ENCODE results near the gene BFSP1.

The BFSP1 gene

DNA sequence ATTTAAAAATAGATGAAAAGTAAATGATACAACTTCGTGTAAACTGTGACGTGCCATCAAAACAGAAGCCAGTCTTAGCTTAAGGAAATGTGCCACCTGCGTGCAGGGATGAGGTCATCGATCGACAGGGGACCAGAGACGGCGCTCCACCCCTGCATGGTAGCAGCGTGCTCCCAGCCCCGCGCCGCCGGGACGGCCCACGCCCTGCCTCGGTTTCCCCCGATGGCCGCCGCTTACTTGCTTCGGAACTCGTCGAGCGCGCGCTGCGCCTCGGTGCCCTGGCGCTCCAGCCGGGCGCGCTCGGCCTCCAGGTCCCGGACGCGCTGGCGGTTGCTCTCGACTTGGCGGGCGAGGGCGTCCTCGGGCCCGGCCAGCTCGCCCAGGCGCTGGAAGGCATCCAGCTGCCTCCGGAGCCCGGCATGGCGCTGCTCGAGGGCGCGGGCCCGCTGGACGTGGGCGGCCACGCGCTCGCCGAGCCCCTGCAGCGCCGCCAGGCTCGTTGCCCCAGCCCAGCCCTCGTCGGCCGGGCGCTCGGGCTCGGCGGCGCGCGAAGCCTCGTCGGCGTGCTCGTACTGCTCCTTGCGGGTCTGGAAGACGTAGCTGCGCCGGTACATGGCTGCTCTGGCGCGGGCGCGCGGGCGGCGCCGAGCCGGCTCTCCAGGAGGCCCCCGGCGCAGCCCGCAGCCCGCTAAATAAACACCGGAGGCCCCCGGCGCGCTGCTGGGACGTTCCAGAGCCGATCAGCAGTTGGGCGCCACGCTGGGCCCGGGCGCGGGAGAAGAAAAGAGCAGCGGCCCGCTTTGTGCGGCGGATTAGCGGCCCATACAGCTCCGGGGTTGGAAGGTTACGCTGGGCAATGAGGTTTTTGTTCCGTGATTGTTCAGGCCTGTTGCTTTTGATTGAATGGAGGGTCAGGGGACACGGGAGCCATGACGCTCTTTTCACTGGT lies at the start of gene BFSP1:
BFSP1 (minus strand) TSS at position 664 of the 949 bp plus-strand sequence; CDS start at position 614, 50 bp downstream.
- DNase-seq: no peak

DNA sequence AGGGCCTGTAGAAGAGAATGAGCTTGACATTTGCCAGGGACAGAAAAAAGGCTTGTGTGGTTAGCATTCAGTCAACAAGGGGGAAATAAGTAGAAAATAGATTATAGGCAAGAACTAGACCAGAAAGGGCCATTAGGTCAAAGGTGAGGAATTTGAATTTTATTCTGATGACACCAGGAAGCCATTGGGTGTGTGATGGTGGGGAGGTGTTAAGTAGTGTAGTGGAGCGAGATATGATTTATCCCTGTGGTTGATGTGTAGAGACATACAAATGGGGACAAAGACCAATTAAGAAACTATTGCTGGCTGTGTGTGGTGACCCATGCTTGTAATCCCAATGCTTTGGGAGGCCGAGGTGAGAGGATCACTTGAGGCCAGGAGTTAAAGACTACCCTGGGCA lies 49.7 kb upstream of the BFSP1 start:
- no peak for DNase-seq

- DNase-seq: no peak
Observed at GRCh38 chr20:17579369-17580039, 48.3 kb upstream of the BFSP1 start.

- no peak for DNase-seq
Observed at GRCh38 chr20:17576215-17576614, 45.0 kb upstream of the BFSP1 start.

DNA sequence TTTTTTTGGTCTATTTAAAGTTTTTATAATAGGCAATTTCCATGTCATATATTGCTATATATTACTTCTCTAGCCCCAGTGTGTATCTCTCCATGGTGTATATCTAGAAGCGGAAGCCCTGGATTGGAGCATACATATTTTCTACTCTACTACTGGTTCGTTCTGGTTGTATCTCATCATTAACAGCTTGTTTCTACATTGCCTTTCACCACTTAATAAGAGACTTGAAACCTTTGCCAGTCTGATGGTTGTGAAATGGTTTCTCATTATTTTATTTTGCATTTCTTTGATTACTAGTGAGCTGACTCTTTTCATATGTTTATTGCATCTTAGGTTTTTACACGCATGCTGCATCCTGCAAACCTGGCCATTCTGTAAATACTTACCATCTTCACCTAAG lies 42.3 kb upstream of the BFSP1 start:
- no peak for DNase-seq

DNA sequence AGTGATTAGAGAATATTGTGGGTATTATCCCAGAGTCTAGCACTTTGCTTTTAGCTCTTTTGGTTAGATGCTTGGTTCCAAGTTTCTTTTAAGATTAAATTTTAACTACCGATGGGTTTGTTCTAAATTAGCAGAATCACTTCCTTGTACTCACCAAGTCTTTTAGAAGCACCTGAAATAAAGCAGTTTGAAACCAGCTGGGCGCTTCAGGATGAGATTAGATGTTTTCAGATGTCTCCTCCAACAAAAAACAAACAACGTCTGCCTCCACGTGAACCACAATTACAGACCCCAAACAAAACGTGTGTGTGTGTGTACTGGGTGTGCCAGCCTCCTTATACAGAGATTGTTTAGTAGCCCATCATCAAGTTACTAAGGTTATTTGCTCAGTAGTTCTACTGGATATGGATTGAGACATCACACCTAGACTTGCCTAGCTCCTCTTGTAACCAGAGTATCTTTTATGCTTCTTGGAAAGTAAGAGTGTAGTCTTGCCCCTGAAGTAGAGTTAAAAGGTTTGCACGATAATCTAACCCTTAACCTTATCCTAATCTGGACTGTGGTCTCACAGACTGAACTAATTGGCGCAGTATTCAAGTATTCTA lies 41.0 kb upstream of the BFSP1 start:
- DNase-seq: no peak

GRCh38 chr20:17571153-17571527 lies 40.0 kb upstream of the BFSP1 start:
- no peak for DNase-seq

DNA sequence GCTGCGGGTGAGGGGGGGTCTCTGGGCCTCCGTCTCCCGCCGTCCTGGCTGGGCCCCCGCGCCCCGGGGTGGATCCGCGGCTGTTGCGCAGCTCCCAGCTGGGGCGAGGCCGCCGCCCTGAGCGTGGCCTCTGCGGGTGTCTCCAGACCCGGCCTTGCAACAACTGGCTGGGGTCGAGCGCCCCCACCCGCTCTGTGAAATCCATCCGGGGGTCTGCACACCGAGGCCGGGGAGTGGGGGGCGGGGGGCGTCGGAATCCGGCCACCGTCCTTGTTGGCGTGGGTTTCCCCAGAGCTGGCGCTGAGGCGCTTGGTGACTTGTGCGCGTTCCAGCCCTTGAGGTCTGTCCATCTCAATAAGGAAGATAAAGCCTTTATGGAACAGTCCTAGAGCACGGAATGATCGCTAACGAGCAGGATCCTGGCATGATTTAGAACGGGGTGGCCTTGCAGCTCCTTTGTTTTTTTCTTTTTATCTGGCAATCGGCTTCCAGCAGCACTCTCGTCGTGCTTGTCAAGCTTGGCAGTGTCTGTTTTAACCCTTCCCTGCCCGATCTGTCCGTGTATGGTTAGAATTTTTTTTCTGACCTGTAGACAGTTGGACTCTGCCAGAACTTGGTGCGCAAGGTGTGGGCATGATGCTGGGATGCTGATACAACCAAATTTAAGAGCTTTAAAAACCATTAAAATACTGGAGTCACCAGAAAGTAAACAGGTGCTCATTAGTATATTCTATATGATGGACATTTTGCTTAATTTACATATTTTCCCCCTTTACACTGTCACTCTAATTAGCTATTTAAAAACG lies 39.4 kb upstream of the BFSP1 start:
- peak in 1 of 2 donors; percentile 60 for DNase-seq

- peak in 1 of 2 donors; percentile 67 for DNase-seq
Observed at GRCh38 chr20:17569616-17570346, 38.6 kb upstream of the BFSP1 start, which contains the start of gene DSTN. Gene DSTN, plus strand, starts transcription at chr20:17570075. Its CDS starts 134 bp downstream, at chr20:17570209.

DNA sequence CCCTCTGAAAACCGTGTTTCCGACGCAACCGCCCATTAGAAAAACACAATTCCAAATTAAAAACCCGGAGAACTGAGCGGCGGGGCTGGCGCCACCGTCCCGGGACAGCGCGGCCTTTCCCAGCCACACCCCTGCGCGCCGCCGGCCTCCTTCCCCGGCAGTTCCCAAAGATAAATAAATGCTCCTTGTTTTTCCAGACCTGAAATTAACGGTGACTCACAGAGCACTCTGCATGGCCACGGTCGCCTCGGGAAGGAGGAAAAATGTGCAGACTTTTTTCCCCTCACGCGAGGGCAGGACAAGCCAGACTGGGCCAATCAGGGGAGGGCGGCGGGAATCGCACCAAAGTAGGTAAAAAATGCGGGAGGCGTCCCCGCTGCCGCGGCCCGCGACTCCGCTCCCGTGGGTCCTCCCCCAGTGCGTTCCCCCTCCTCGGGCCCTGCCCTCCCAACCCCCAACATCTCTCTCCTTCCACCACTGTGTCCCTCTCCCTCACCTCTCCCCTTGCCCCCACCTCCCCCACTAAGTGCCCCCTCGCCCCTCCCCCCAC lies 37.9 kb upstream of the BFSP1 start:
- no peak for DNase-seq

DNA sequence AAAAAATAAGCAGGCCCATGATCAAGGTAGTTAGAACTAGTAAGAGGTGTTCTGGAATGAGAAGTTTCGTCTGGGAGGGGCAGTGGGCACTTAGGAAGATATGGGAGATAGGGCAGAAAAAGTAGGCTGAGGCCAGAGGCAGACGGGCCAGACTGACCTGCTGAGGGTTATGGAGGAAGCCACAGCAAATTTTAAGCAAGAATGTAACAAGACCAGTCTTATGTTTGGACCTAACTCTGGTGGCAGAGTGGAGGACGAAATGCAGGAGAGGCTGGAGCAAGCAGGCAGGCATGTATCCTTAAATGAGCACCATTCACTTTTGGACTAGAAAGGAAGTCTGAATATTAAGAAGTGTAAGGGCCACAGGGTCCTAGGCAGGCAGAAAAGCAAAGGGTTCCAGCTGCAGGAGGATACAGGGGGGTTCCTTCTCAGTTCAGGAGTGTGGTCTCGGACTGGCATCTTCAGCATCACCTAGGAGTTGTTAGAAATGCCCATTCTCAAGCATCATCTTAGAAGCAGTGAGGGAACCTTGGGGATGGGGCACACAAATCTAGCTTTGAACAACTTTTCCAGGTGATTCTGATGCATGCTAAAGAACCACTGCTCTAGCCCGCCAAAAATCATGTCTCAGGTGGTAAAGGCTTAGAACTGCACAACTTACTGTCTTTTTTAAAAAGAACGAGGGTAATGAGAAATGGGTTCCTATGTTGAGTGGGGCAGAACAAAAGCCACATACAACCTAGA lies 37.0 kb upstream of the BFSP1 start:
- DNase-seq: no peak

DNA sequence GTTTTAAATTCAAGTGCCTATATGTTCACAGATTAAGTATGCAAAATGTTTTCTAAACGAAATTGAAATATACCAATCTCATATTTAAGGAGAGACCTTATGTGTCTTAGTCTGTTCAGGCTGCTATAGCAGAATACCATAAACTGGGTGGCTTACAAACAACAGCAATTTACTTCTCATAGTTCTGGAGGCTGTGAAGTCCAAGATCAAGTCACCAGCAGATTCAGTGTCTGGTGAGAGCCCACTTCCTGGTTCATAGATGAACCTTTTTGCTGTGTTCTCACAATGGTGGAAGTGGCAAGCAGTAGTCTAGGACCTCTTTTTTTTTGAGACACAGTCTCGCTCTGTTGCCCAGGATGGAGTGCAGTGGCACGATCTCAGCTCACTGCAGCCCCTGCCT lies 35.2 kb upstream of the BFSP1 start:
- DNase-seq: no peak

DNA sequence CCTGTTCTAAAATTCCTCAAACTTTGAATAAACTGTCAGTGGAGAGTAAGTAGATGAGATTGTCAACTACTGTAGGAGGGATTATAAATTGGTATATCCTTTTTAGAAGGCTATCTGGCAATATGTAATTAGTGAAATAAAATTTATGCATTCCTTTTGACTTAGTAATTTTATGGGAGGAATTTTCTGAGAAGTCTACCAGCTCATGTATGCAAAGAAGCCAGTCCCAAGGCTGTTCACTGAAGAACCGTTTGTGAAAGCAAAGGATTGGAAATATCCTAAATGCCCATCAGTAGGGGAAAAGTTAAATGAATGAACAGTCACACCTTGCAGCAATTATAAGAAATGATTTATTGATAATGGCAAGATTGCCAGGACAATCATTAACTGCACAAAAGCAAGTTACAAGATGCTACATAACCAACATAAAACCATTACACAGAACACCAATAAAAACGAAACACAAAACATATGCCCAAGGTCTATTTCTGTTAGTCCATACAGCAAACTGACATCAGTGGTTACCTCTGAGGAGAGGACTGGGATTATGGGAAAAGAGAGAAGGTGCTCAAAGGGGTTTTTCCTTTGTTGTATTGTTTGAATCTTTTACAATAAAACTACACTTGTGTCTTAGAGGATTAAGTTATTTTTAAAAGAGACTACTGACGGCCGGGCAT lies 34.1 kb upstream of the BFSP1 start:
- no peak for DNase-seq

- no peak for DNase-seq
Observed at GRCh38 chr20:17562804-17563305, 31.7 kb upstream of the BFSP1 start.

DNA sequence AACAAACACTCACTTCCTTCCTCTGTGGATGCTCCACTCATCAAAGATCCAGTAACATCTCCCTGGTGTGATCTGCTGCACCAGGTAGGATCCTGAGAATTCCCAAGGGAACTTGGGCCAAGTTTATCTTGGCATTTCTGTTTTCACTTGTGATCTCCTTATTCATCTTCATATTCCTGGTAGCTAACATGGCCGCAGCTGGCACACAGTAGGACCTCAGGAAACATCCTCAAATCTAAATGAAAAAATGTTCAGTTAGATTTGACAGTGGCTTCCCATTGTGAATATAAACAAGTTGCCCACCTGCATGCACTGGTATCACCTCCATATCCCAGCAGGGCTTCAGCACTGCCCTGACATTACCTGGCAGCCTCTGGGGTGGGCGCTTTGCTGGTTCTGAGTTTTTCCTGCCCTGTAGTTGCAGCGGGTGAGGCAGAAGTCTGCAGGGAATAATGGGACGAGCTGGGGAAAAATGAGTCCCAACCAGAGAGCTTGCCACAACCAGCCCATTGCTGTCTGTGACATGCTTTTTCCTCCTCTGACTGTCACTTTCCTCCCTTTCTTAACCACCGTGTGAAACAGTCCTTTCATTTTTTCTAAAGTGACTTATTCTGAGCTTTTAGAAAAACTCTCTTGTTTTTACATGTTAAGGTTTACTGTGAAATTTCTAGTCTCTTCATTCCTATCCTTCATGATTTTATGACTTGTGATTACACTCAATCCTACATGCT lies 29.3 kb upstream of the BFSP1 start:
- DNase-seq: no peak

DNA sequence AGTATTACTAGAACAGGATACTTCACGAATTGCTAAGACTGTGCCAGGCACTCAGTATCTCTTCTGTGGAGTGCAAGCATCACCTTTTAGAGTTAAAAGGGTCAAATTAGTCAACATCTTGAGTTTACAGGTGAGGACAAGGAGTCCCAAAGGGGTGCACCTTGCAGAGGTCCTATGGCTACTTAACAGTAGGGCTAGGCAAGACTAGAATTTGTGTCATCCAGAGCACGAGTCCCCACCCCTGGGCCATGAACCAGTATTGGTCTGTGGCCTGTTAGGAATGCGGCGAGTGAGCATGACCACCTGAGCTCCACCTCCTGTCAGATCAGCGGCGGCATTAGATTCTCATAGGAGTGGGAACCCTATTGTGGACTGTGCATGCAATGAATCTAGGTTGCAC lies 28.2 kb upstream of the BFSP1 start:
- DNase-seq: no peak

DNA sequence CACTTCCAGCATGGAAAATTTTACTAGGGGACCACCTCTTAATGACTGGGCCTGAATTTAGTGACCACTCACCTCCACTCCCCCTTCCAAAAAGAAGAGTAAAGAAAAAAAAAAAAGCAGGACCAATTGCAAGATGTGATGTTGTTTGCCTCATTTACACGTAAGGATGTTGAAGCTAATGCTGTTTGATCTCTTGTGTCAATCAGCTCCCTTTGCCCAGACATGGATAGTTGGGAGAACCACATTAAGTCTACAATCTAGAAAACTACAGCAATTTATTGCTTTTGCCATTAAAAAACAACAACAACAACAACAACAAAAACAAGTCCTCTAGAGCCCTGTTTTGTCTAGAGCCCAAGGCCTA lies 27.7 kb upstream of the BFSP1 start:
- no peak for DNase-seq

DNA sequence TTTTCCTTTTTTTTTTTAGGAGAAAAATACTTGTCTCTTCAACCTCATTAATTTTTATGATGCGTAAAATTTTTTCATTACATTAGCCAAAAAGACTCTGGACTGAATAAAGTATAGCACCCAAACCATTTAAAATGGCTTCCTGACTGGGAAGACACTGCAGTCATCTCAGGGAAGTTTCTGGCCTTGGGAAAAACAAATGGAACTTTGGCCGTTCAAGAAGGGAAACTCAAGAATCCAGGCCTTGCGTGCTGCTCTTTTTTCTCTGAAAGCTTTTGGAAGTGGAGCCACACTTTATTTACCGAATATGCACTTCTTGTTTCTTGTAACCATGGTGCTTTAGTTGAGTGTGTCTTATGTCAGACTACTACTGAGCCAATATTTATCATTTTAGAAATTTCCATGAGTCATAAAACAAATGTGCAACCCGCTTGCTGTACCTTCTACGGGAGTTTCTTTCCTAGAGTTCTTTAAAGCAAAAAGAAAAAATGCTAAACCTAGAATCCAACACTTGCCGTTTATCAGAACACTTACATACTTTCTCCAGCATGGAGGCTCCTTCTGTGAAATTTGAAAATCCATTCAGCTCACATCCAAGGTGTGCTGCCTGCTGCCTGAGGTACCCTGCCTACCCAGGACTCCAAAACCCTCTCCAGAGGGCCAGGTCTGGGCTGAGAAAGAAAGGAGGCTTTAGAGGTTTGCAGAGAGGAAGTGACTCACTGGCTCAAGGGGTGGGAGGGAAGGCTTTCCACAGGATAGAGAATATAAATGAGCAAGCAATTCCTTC lies 27.2 kb upstream of the BFSP1 start:
- peak in 1 of 2 donors; percentile 12 for DNase-seq

DNA sequence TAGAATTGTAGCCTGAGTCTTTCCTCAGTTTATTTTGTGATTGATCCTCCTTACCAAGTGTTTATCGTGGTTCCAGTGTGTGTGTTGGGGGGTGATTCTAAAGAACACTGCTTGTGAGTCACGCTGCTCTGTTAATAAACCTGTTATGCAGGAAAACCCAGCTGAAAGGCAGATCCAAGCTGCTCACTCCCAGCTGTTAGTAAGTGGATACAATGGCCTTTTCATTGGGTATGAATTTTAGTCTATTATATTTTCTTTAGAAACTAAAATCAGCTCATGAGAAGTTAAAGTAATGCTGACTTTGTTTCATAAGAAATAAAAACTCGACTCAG lies 26.5 kb upstream of the BFSP1 start:
- DNase-seq: no peak

All from bone marrow (tissue), 2 donors.